HEK293 (cell line): ENCODE results near the gene MAML2.

Source experiments
- CTCF ChIA-PET: fragments of 350-600 bp; formaldehyde crosslinking; extraction: SDS; loops from one replicate; lab custom pipeline; 2021; ENCODE audit warnings: antibody characterized with exemption; lab: Yijun Ruan, JAX
- POLR2A ChIA-PET: fragments of 300-600 bp; formaldehyde crosslinking; extraction: SDS; loops from one replicate; lab custom pipeline; 2020; ENCODE audit warnings: antibody characterized with exemption, inconsistent platforms; lab: Yijun Ruan, JAX
- H3K27ac ChIP-seq: fragments of 200-500 bp; sonication (Bioruptor generic); 2 replicates; pipeline ENCODE4 v1.5.1; 2014; ENCODE audit warnings: low read depth, low read length, control low read depth, inconsistent platforms; ENCODE audit errors: extremely low read depth
- H3K36me3 ChIP-seq, 2 experiments: fragments of 200-500 bp in 1 of 2; sonication (Bioruptor generic) in 1 of 2; 1 replicate in 1 of 2; 2 replicates in 1 of 2; pipeline ENCODE4 v1.5.1; 2014 to 2017; ENCODE audit warnings: inconsistent platforms in 2 of 2, low read length in 2 of 2; ENCODE audit not compliant: control insufficient read depth in 2 of 2, insufficient read depth in 1 of 2
- H3K4me1 ChIP-seq: fragments of 200-500 bp; sonication (Bioruptor generic); 2 replicates; pipeline ENCODE4 v1.5.1; 2014; ENCODE audit warnings: mild to moderate bottlenecking, low read length, inconsistent platforms; ENCODE audit not compliant: control insufficient read depth, insufficient read depth
- H3K4me3 ChIP-seq: 2 replicates; pipeline ENCODE4 v1.5.1; 2011; ENCODE audit warnings: low read depth, mild to moderate bottlenecking, control low read depth, low read length, moderate library complexity
- H3K9me3 ChIP-seq: fragments of 200-500 bp; sonication (Bioruptor generic); 2 replicates; pipeline ENCODE4 v1.5.1; 2014; ENCODE audit warnings: low read depth, low read length, inconsistent platforms; ENCODE audit not compliant: control insufficient read depth, insufficient read depth
- GFI1B ChIP-seq: fragments of 450-650 bp; formaldehyde crosslinking; IDR thresholded peaks from 2 replicates; pipeline ENCODE4 v1.5.1; 2016; ENCODE audit warnings: missing biosample characterization, missing genetic modification characterization
- HOXD13 ChIP-seq: sonication (generic); formaldehyde crosslinking; IDR thresholded peaks from 2 replicates; pipeline ENCODE4 v1.8.0; 2022; ENCODE audit warnings: missing genetic modification reagents, borderline replicate concordance
- KLF1 ChIP-seq: fragments of 450-650 bp; formaldehyde crosslinking; IDR thresholded peaks from 2 replicates; pipeline ENCODE4 v1.5.1; 2016; ENCODE audit warnings: missing biosample characterization, missing genetic modification characterization
- KLF16 ChIP-seq: fragments of 450-650 bp; formaldehyde crosslinking; IDR thresholded peaks from 2 replicates; pipeline ENCODE4 v1.5.1; 2017; ENCODE audit warnings: missing biosample characterization, missing genetic modification characterization
- ZBTB1 ChIP-seq: fragments of 450-650 bp; formaldehyde crosslinking; IDR thresholded peaks from 2 replicates; pipeline ENCODE4 v1.5.1; 2016; ENCODE audit warnings: missing biosample characterization, missing genetic modification characterization
- ZFHX2 ChIP-seq: fragments of 450-650 bp; formaldehyde crosslinking; conservative IDR thresholded peaks from 2 replicates; pipeline ENCODE4 v1.5.1; 2016; ENCODE audit warnings: missing biosample characterization, missing genetic modification characterization
- ZNF114 ChIP-seq: fragments of 450-650 bp; formaldehyde crosslinking; IDR thresholded peaks from 2 replicates; pipeline ENCODE4 v1.5.0; 2017; ENCODE audit warnings: missing biosample characterization, missing genetic modification characterization
- ZNF175 ChIP-seq: fragments of 450-650 bp; formaldehyde crosslinking; IDR thresholded peaks from 2 replicates; pipeline ENCODE4 v1.5.1; 2016; ENCODE audit warnings: missing biosample characterization, missing genetic modification characterization
- ZNF585B ChIP-seq: fragments of 450-650 bp; formaldehyde crosslinking; IDR thresholded peaks from 2 replicates; pipeline ENCODE4 v1.5.1; 2016; ENCODE audit warnings: missing biosample characterization, missing genetic modification characterization
- ZNF768 ChIP-seq: fragments of 450-650 bp; formaldehyde crosslinking; IDR thresholded peaks from 2 replicates; pipeline ENCODE4 v1.5.1; 2018; ENCODE audit warnings: missing biosample characterization, mild to moderate bottlenecking, missing genetic modification characterization
- ZSCAN16 ChIP-seq: fragments of 450-650 bp; formaldehyde crosslinking; IDR thresholded peaks from 2 replicates; pipeline ENCODE4 v1.5.1; 2016; ENCODE audit warnings: missing biosample characterization, missing genetic modification characterization
- ZSCAN30 ChIP-seq: fragments of 450-650 bp; IDR thresholded peaks from 2 replicates; pipeline ENCODE4 v1.5.1; 2018; ENCODE audit warnings: missing biosample characterization, mild to moderate bottlenecking, missing genetic modification characterization, moderate library complexity
- TF ChIP-seq, protein P1 (sequence below): fragments of 450-650 bp; formaldehyde crosslinking; IDR thresholded peaks from 2 replicates; pipeline ENCODE4 v1.5.1; 2016; ENCODE audit warnings: missing biosample characterization, missing genetic modification characterization, low read depth
- TF ChIP-seq, protein P2 (sequence below): fragments of 450-650 bp; IDR thresholded peaks from 2 replicates; pipeline ENCODE4 v1.5.1; 2018; ENCODE audit warnings: missing biosample characterization, mild to moderate bottlenecking, missing genetic modification characterization
- TF ChIP-seq, protein P3 (sequence below): fragments of 450-650 bp; formaldehyde crosslinking; conservative IDR thresholded peaks from 2 replicates; pipeline ENCODE4 v1.5.1; 2016; ENCODE audit warnings: low read depth, missing biosample characterization, missing genetic modification characterization
- TF ChIP-seq, protein P4 (sequence below): fragments of 450-650 bp; formaldehyde crosslinking; IDR thresholded peaks from 2 replicates; pipeline ENCODE4 v1.5.1; 2016; ENCODE audit warnings: missing biosample characterization, missing genetic modification characterization
- TF ChIP-seq, protein P5 (sequence below): fragments of 450-650 bp; formaldehyde crosslinking; IDR thresholded peaks from 2 replicates; pipeline ENCODE4 v1.5.1; 2016; ENCODE audit warnings: missing biosample characterization, missing genetic modification characterization
- TF ChIP-seq, protein P6 (sequence below): fragments of 450-650 bp; formaldehyde crosslinking; IDR thresholded peaks from 2 replicates; pipeline ENCODE4 v1.5.1; 2016; ENCODE audit warnings: missing biosample characterization, missing genetic modification characterization

Gene MAML2

DNA sequence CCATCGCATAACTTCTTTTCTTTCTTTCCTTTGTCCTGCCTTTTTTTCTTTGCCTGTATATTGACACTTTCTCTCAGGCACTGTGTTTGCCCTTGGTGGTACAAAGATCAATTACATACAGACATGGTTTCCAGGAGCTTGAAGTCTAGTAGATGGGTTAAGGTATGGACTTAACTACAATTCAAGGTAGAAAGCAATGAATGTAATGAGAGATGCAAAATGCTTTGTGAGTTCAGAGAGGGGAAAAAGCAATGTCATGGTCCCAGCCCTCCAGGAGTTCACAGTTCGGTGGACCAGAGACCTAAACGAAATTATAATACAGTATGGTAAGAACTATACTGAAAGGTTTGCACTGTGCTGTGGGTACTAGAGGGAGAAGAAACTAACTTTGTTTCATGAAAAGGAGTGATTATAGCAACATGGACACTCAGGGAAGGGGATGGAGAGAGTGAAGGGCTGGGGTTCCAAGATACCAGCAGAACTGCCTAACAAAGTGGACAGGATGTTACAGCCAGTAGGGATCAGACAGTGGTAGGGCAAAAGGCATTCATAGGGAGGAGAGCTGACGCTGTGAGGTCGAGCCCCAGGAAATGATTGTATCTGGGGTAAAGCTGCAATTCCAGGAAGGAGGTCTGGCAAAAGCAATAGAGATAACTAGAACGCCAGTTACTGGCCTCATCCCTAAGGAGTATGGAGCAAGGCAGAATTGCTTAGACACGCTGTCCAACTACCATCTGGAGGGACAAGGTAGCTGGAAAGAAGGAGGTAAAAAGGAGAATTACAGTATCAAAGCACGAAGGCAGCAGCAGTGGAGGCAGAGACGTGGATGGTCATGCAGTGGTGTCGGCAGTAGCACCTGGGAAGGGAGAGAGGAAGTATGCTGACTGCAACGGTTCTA, 260.7 kb downstream of the MAML2 start:
- no peak overlapping the region for H3K27ac ChIP-seq
- H3K9me3 ChIP-seq: no peaks in the 10 kb centered on the region
- no peaks in the 10 kb centered on the region for H3K4me1 ChIP-seq
- CTCF ChIA-PET: no interaction called here
- TF ChIP-seq, protein P1, sequence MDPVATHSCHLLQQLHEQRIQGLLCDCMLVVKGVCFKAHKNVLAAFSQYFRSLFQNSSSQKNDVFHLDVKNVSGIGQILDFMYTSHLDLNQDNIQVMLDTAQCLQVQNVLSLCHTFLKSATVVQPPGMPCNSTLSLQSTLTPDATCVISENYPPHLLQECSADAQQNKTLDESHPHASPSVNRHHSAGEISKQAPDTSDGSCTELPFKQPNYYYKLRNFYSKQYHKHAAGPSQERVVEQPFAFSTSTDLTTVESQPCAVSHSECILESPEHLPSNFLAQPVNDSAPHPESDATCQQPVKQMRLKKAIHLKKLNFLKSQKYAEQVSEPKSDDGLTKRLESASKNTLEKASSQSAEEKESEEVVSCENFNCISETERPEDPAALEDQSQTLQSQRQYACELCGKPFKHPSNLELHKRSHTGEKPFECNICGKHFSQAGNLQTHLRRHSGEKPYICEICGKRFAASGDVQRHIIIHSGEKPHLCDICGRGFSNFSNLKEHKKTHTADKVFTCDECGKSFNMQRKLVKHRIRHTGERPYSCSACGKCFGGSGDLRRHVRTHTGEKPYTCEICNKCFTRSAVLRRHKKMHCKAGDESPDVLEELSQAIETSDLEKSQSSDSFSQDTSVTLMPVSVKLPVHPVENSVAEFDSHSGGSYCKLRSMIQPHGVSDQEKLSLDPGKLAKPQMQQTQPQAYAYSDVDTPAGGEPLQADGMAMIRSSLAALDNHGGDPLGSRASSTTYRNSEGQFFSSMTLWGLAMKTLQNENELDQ (tag by site-specific recombination): no peak
- TF ChIP-seq KLF1 (tag by site-specific recombination): no peak
- TF ChIP-seq, all 188 proteins: peak for 0
- Histone ChIP-seq H3K4me3 (no peak overlapping the region), H3K36me3 (no peaks in the 10 kb centered on the region)
- POLR2A ChIA-PET: no interaction called here

DNA sequence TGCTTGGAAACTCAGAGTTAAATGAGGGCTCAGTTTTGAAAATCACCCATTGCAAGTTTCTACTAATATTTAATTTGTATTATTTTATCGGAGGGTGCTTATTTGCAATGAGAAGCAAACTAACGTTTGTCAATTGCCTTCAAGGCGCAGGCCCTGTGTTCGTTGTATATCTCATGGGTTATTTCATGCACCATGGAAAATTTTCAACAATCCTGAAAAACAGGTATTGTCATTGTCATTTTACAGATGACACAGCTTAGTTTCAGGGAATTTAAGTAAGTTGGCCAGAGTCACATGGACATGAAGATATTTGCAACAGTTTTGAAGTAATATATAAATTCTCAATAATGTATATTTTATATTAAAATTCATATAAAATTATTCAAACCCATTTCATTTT, 261.4 kb downstream of the MAML2 start:
- H3K9me3 ChIP-seq: no peaks in the 10 kb centered on the region
- no peak overlapping the region for H3K4me3 ChIP-seq
- no peaks in the 10 kb centered on the region for H3K4me1 ChIP-seq
- TF ChIP-seq ZNF768 (tag by site-specific recombination) (no peak), ZFHX2 (tag by site-specific recombination) (no peak), KLF16 (tag by site-specific recombination) (no peak), ZNF585B (tag by site-specific recombination) (no peak), ZNF175 (tag by site-specific recombination) (no peak)
- TF ChIP-seq, protein P2, sequence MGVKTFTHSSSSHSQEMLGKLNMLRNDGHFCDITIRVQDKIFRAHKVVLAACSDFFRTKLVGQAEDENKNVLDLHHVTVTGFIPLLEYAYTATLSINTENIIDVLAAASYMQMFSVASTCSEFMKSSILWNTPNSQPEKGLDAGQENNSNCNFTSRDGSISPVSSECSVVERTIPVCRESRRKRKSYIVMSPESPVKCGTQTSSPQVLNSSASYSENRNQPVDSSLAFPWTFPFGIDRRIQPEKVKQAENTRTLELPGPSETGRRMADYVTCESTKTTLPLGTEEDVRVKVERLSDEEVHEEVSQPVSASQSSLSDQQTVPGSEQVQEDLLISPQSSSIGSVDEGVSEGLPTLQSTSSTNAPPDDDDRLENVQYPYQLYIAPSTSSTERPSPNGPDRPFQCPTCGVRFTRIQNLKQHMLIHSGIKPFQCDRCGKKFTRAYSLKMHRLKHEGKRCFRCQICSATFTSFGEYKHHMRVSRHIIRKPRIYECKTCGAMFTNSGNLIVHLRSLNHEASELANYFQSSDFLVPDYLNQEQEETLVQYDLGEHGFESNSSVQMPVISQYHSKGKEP: no peak
- TF ChIP-seq, protein P3, sequence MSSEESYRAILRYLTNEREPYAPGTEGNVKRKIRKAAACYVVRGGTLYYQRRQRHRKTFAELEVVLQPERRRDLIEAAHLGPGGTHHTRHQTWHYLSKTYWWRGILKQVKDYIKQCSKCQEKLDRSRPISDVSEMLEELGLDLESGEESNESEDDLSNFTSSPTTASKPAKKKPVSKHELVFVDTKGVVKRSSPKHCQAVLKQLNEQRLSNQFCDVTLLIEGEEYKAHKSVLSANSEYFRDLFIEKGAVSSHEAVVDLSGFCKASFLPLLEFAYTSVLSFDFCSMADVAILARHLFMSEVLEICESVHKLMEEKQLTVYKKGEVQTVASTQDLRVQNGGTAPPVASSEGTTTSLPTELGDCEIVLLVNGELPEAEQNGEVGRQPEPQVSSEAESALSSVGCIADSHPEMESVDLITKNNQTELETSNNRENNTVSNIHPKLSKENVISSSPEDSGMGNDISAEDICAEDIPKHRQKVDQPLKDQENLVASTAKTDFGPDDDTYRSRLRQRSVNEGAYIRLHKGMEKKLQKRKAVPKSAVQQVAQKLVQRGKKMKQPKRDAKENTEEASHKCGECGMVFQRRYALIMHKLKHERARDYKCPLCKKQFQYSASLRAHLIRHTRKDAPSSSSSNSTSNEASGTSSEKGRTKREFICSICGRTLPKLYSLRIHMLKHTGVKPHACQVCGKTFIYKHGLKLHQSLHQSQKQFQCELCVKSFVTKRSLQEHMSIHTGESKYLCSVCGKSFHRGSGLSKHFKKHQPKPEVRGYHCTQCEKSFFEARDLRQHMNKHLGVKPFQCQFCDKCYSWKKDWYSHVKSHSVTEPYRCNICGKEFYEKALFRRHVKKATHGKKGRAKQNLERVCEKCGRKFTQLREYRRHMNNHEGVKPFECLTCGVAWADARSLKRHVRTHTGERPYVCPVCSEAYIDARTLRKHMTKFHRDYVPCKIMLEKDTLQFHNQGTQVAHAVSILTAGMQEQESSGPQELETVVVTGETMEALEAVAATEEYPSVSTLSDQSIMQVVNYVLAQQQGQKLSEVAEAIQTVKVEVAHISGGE: no peak
- no peaks in the 10 kb centered on the region for H3K36me3 ChIP-seq
- no peak overlapping the region for H3K27ac ChIP-seq
- CTCF ChIA-PET: no interaction called here
- POLR2A ChIA-PET: no interaction called here

DNA sequence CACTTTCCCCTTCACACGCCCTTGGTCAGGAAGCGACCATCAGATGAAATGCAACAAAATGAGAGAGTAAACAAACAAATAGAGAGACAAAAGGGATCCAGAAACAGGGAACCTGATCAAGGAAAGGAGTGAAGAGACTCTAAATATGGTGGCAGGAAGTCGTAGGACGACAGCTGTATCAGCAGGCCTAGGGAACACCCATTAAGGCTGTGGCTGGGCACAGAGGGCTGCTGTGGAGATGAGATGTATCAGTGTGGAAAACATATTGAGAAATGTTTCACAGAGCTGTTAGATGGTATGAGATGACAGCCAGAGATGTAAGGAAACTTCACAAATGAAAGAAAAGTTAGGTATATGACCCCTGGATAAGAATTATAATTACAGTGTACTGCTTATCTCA, 263.3 kb downstream of the MAML2 start:
- no peaks in the 10 kb centered on the region for H3K36me3 ChIP-seq
- POLR2A ChIA-PET: interaction anchor here (0.6 kb wide), 1 partner anchor 20 kb away, joined by 3 read pairs; no protein-coding TSS in a partner anchor
- H3K9me3 ChIP-seq: no peaks in the 10 kb centered on the region
- H3K27ac ChIP-seq: no peak overlapping the region
- H3K4me3 ChIP-seq: no peak overlapping the region
- CTCF ChIA-PET: no interaction called here
- H3K4me1 ChIP-seq: no peaks in the 10 kb centered on the region
- TF ChIP-seq ZBTB1 (tag by site-specific recombination) (no peak), GFI1B (tag by site-specific recombination) (no peak), ZNF114 (tag by site-specific recombination) (no peak), ZSCAN16 (tag by site-specific recombination) (no peak), ZNF768 (tag by site-specific recombination) (no peak), ZSCAN30 (no peak), HOXD13 (CRISPR knock-in tag) (no peak)
- TF ChIP-seq, protein P4, sequence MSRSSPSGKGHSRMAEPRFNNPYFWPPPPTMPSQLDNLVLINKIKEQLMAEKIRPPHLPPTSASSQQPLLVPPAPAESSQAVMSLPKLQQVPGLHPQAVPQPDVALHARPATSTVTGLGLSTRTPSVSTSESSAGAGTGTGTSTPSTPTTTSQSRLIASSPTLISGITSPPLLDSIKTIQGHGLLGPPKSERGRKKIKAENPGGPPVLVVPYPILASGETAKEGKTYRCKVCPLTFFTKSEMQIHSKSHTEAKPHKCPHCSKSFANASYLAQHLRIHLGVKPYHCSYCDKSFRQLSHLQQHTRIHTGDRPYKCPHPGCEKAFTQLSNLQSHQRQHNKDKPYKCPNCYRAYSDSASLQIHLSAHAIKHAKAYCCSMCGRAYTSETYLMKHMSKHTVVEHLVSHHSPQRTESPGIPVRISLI (tag by site-specific recombination): no peak
- TF ChIP-seq, protein P5, sequence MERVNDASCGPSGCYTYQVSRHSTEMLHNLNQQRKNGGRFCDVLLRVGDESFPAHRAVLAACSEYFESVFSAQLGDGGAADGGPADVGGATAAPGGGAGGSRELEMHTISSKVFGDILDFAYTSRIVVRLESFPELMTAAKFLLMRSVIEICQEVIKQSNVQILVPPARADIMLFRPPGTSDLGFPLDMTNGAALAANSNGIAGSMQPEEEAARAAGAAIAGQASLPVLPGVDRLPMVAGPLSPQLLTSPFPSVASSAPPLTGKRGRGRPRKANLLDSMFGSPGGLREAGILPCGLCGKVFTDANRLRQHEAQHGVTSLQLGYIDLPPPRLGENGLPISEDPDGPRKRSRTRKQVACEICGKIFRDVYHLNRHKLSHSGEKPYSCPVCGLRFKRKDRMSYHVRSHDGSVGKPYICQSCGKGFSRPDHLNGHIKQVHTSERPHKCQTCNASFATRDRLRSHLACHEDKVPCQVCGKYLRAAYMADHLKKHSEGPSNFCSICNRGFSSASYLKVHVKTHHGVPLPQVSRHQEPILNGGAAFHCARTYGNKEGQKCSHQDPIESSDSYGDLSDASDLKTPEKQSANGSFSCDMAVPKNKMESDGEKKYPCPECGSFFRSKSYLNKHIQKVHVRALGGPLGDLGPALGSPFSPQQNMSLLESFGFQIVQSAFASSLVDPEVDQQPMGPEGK: no peak
- TF ChIP-seq, protein P6, sequence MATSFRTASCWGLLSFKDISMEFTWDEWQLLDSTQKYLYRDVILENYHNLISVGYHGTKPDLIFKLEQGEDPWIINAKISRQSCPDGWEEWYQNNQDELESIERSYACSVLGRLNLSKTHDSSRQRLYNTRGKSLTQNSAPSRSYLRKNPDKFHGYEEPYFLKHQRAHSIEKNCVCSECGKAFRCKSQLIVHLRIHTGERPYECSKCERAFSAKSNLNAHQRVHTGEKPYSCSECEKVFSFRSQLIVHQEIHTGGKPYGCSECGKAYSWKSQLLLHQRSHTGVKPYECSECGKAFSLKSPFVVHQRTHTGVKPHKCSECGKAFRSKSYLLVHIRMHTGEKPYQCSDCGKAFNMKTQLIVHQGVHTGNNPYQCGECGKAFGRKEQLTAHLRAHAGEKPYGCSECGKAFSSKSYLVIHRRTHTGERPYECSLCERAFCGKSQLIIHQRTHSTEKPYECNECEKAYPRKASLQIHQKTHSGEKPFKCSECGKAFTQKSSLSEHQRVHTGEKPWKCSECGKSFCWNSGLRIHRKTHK (tag by site-specific recombination): no peak
